Non-pigmented ciliary epithelial cell (primary cell): ENCODE data around the gene B4GALNT4.
"Not testable (repeated sequence)": the region's sequence is repeated elsewhere in the genome, so short reads cannot be mapped to it uniquely, and the experiment has no call there.

Source experiments
- DNase-seq: peaks from one replicate; pipeline ENCODE4 v3.0.0-alpha.2; 2010; ENCODE audit warnings: low read depth

B4GALNT4 gene

GRCh38 chr11:359181-359714, 10.1 kb upstream of the B4GALNT4 start:
- DNase-seq, result no peak

GRCh38 chr11:360326-361280, 8.7 kb upstream of the B4GALNT4 start:
- no peak for DNase-seq

DNA sequence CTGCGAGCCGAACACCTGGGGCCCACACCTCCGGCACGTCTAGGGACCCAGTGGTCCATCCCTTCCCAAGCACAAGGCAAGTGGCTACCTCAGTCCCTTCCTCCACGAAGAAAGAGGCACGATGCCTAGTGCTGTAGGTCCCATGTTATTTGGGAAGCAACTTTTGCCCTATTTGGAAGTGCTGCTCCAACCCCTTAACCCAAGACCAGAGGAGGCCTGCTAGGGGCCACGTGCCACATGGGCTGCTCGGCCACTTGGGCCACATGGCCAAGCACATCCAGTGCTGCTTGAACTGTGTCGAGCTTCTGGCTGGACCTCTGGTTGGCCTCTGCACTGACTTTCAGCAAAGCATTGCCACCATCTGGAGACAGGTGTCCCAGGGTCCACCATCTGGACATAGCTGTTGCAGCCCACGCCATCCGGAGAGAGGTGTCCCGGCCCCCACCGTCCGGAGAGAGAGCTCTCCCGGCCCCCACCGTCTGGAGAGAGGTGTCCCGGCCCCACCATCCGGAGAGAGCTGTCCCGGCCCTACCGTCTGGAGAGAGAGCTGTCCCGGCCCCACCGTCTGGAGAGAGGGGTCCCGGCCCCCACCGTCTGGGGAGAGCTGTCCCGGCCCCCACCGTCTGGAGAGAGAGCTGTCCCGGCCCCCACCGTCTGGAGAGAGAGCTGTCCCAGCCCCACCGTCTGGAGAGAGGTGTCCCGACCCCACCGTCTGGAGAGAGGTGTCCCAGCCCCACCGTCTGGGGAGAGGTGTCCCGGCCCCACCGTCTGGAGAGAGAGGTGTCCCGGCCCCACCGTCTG, 6.5 kb upstream of the B4GALNT4 start:
- no peak for DNase-seq

DNA sequence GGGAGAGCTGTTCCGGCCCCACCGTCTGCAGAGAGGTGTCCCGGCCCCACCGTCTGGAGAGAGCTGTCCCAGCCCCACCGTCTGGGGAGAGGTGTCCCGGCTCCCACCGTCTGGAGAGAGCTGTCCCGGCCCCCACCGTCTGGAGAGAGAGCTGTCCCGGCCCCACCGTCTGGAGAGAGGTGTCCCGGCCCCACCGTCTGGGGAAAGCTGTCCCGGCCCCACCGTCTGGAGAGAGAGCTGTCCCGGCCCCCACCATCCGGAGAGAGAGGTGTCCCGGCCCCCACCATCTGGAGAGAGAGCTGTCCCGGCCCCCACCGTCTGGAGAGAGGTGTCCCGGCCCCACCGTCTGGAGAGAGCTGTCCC, 5.9 kb upstream of the B4GALNT4 start:
- DNase-seq, result not testable (repeated sequence)

- DNase-seq, result no peak
Observed at GRCh38 chr11:363948-364761, 5.1 kb upstream of the B4GALNT4 start.

- no peak for DNase-seq
Observed at GRCh38 chr11:364991-365725, 4.1 kb upstream of the B4GALNT4 start.

GRCh38 chr11:365831-366230, 3.5 kb upstream of the B4GALNT4 start:
- DNase-seq, result no peak

- DNase-seq, result no peak
Observed at GRCh38 chr11:367956-368413, 1.3 kb upstream of the B4GALNT4 start.

GRCh38 chr11:368414-369335, 624 bp upstream of the B4GALNT4 start:
- no peak for DNase-seq

- no peak for DNase-seq
Observed at GRCh38 chr11:370070-370941, 1.0 kb downstream of the B4GALNT4 start.

GRCh38 chr11:371051-371450, 1.8 kb downstream of the B4GALNT4 start:
- no peak for DNase-seq

- no peak for DNase-seq
Observed at GRCh38 chr11:371716-372590, 2.7 kb downstream of the B4GALNT4 start.

DNA sequence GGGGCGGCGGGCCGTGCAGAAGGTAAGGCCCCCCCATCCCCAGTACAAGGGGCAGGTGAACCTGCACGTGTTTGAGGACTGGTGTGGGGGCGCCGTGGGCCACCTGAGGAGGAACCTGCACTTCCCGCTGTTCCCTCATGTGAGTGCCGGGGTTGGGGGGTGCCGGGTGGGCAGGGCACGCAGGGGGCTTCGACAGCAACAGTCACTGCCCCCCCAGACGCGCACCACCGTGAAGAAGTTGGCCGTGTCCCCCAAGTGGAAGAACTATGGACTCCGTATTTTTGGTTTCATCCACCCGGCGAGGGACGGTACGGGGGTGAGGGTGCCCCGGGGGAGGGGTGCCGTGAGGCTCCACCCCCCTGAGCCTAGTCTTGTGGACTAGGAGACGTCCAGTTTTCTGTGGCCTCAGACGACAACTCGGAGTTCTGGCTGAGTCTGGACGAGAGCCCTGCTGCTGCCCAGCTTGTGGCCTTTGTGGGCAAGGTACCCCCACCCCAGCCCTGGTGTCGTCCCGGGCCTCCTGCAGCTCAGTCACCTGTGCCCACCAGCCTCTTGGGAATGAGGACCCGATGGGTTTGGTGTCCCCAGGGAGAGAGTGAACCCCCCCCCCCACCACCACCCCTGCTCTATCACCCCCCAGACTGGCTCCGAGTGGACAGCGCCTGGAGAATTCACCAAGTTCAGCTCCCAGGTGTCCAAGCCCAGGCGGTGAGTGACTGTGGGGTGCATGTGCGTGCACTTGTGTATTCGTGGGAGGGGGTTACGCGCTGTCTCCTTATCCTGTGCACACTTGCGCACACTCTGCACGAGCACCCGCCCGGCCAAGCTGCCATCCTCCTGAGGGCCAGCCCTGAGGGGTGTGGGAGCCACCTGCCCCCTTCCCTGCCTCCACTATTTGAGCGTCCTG, 3.8 kb downstream of the B4GALNT4 start:
- DNase-seq, result no peak

DNA sequence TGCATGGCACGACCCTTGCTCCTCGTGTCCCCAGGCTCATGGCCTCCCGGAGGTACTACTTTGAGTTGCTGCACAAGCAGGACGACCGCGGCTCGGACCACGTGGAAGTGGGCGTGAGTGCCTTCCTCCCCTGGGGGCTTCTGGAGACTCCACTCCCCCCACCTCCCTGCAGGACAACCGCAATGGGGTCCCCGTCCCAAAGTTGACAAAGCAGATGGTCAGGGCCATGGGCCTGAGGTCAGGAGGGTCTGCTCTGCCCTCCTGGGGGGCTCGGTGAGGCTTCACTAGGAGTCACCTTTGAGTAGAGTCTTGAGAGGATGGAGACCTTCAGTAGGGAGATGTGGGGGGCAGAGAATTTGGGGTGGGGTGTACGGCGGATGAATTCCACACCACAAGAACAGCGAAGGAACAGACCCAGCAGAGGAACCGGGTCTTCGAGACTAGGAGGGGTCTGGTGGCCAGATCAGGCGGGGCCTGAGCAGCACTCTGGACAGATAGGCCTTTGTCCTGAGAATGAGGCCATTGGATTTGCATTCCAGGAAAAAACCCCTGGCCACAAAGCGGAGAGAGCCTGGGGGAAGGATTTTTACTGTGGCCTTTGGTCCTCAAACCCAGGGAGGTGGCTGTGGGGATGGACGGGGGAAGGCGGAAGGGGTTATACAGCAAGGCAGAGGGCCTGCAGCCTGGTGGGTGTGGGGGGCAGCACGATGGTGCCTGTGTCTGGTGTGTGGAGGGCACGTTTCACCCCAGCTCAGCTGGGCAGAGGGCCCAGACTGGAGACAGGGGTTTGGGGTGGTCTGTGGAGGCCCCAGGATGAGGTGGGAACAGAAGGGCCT, 4.6 kb downstream of the B4GALNT4 start:
- DNase-seq, result no peak

DNA sequence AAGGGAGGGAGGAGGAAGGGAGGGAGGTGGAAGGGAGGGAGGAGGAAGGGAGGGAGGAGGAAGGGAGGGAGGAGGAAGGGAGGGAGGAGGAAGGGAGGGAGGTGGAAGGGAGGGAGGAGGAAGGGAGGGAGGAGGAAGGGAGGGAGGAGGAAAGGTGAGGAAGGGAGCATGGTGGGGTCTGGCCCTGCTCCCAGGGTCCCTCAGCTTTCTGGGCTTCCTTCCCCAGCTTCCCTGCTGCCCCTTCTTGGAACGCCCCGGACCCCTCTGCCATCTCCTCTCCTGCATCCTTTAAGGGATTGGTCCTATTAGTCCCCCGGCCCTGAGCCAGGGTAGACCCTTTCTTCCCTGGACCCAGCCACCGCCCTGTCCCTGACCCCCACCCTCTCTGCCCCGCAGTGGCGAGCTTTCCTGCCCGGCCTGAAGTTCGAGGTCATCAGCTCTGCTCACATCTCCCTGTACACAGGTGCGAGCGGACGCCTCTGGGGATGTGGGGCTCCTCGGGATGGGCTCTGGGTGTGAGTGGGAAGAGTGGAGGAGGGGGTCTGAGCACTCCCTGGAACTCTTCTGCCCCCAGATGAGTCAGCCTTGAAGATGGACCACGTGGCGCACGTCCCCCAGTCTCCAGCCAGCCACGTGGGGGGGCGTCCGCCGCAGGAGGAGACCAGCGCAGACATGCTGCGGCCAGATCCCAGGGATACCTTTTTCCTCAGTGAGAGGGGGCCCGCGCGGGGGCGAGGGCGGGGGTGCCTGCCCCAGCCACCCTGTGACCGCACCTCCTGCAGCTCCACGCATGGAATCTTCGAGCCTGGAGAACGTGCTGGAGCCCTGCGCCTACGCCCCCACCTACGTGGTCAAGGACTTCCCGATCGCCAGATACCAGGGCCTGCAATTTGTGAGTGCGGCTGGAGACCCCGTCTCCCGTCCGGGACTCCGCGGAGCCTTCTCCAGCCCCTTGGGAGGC, 6.0 kb downstream of the B4GALNT4 start:
- no peak for DNase-seq
